ENCODE measurements around the gene MAPK10.

GRCh38 chr4:86243750-86244149, 116.1 kb downstream of the MAPK10 start:
- TF ChIP-seq CTCF (IDR thresholded peaks at IDR 0.05) (no peak), POLR2A (IDR thresholded peaks at IDR 0.05) (no peak), POLR2AphosphoS5 (IDR thresholded peaks at IDR 0.05; ENCODE audit: insufficient read depth in 1 of 2, low read depth in 1 of 2) (no peak)
